ENCODE data around the gene HYOU1. TPM values are rescaled to one million over a fixed set of nuclear protein-coding genes. Genes with fewer than 3 reads are reported as not detected.
"Not testable (repeated sequence)": the region's sequence is repeated elsewhere in the genome, so short reads cannot be mapped to it uniquely, and the experiment has no call there.

Gene HYOU1, protein sequence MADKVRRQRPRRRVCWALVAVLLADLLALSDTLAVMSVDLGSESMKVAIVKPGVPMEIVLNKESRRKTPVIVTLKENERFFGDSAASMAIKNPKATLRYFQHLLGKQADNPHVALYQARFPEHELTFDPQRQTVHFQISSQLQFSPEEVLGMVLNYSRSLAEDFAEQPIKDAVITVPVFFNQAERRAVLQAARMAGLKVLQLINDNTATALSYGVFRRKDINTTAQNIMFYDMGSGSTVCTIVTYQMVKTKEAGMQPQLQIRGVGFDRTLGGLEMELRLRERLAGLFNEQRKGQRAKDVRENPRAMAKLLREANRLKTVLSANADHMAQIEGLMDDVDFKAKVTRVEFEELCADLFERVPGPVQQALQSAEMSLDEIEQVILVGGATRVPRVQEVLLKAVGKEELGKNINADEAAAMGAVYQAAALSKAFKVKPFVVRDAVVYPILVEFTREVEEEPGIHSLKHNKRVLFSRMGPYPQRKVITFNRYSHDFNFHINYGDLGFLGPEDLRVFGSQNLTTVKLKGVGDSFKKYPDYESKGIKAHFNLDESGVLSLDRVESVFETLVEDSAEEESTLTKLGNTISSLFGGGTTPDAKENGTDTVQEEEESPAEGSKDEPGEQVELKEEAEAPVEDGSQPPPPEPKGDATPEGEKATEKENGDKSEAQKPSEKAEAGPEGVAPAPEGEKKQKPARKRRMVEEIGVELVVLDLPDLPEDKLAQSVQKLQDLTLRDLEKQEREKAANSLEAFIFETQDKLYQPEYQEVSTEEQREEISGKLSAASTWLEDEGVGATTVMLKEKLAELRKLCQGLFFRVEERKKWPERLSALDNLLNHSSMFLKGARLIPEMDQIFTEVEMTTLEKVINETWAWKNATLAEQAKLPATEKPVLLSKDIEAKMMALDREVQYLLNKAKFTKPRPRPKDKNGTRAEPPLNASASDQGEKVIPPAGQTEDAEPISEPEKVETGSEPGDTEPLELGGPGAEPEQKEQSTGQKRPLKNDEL
- total RNA-seq: 100 to 1,000 TPM; 127 to 136 TPM

DNA sequence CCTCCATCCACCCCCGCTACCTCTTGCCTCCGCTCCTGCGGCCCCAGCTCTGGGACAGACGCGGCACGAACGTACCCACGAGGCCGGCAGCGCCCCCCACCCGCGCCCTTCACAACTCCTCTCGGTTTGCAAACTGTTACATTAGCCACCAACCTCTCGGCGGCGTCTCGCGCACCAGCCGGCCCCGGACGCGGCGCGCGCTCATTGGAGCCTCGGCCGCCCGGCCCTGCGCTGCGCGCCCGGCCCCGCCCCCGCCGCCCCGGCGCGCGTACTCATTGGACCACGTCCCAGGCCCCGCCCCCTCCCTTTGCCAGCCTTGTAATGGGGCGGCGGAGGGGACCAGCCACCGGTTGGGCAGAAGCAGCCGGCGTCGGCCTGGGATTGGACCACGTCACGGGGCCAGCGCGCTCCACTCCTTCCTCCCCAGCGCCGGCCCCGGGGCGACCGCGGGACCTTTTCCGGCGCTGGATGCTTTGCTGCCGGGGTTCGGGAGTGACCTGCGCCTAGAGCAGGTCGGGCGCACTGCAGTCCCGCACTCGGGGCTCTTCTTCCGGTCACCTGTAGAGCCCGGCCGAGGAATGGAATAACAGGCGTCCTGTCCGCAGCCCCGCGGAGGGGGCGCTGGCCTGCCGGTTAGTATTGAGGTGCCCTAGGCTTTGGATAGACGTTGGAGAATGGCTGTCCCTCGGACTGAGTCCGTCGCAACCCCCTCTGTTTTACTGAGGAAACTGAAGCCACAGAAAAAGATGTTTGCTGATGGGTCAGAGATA lies at the start of gene HYOU1:
Gene HYOU1, minus strand, starts transcription at position 206 of the 770 bp plus-strand sequence. CDS start 1,045 bp downstream, outside the sequence.
- POLR2A ChIA-PET: interaction anchor here (0.5 to 4.7 kb wide), 10 partner anchors 9 to 50 kb away, joined by 3 to 35 read pairs (median 6); partner anchors contain the start of genes C2CD2L, DPAGT1, HMBS and VPS11
- Mint-ChIP-seq H3K4me1 (ENCODE audit: low read depth) (peaks cover 38% of the 10 kb centered on the region), H3K27me3 (no peaks in the 10 kb centered on the region), H3K9me3 (no peaks in the 10 kb centered on the region), H3K27ac (peak within 1 kb of the TSS; percentile 94), H3K4me3 (peak within 1 kb of the TSS; percentile 96), H3K36me3 (peaks cover 33% of the 10 kb centered on the region)
- CTCF ChIA-PET: interaction anchor here (0.7 to 2.0 kb wide), 10 partner anchors 10 to 283 kb away, joined by 3 to 12 read pairs (median 4); partner anchors contain the start of genes CBL and VPS11
- peak; percentile 99 for DNase-seq
- intact Hi-C loops (cut with micrococcal nuclease): loop anchor here (1.0 to 2.0 kb wide), 5 partner anchors 10 to 140 kb away; partner anchors contain the start of genes C2CD2L, RPS25, TRAPPC4 and VPS11

DNA sequence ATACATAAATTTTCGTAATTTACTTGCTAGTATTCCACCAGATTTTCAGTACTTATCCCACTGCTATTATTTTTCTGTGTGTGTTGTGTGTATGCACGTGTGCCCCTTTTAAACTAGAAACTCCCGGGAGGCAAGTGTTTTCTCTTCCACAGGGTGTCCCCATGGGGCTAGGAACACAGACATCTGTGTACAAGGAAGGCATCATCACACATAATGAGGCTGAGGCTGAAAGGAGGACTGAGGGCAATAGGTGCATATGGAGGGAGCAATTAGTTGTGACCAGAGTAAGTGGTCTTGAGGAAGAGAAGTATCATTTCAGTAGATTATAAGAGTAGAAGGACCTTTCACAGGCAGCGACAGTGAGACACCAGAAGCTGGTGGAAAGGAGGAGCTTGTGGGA lies 46.8 kb upstream of the HYOU1 start:
- POLR2A ChIA-PET: no interaction called here
- intact Hi-C loops (cut with micrococcal nuclease): loop anchor here (5.0 kb wide), 1 partner anchor 64 kb away; the partner anchor contains the start of gene NLRX1
- CTCF ChIA-PET: interaction anchor here (1.4 kb wide), 1 partner anchor 12 kb away, joined by 3 read pairs; no protein-coding TSS in a partner anchor
- Mint-ChIP-seq H3K27me3 (no peaks in the 10 kb centered on the region), H3K4me3 (peak overlapping the region; percentile 17), H3K27ac (peak overlapping the region; percentile 47), H3K9me3 (no peaks in the 10 kb centered on the region), H3K4me1 (ENCODE audit: low read depth) (peaks cover 37% of the 10 kb centered on the region), H3K36me3 (peaks cover 5% of the 10 kb centered on the region)
- no peak for DNase-seq

DNA sequence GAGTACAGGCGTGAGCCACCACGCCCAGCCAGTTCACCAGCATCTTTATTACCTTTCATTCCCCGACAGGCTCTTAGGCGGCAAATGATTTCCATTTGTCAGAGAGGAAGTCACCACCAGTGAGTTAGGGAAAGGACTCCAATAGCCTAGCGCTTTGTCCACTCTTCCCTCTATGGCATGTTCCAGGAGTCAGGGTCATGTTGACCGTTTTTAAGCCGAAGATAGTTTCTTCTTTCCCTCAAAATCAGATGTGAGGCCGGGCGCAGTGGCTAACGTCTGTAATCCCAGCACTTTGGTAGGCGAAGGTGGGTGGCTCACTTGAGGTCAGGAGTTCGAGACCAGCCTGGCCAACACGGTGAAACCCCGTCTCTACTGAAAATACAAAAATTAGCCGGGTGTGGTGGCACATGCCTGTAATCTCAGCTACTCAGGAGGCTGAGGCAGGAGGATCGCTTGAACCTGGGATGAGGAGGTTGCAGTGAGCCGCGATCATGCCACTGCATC lies 46.2 kb upstream of the HYOU1 start:
- not testable (repeated sequence) for H3K27me3 Mint-ChIP-seq, DNase-seq, H3K9me3 Mint-ChIP-seq
- intact Hi-C loops (cut with micrococcal nuclease): loop anchor here (5.0 kb wide), 1 partner anchor 64 kb away; the partner anchor contains the start of gene NLRX1
- Mint-ChIP-seq H3K4me3 (peak overlapping the region; percentile 92), H3K4me1 (ENCODE audit: low read depth) (peaks cover 34% of the 10 kb centered on the region), H3K36me3 (peaks cover 11% of the 10 kb centered on the region), H3K27ac (peak overlapping the region; percentile 92)
- ChIA-PET CTCF (interaction anchor here (0.6 to 1.9 kb wide), 4 partner anchors 93 to 219 kb away, joined by 3 to 9 read pairs (median 5); partner anchors contain the start of gene CBL), POLR2A (interaction anchor here (0.8 to 1.5 kb wide), 6 partner anchors 9 to 191 kb away, joined by 3 to 7 read pairs (median 5); partner anchors contain the start of genes HINFP, HYOU1 and NLRX1)

DNA sequence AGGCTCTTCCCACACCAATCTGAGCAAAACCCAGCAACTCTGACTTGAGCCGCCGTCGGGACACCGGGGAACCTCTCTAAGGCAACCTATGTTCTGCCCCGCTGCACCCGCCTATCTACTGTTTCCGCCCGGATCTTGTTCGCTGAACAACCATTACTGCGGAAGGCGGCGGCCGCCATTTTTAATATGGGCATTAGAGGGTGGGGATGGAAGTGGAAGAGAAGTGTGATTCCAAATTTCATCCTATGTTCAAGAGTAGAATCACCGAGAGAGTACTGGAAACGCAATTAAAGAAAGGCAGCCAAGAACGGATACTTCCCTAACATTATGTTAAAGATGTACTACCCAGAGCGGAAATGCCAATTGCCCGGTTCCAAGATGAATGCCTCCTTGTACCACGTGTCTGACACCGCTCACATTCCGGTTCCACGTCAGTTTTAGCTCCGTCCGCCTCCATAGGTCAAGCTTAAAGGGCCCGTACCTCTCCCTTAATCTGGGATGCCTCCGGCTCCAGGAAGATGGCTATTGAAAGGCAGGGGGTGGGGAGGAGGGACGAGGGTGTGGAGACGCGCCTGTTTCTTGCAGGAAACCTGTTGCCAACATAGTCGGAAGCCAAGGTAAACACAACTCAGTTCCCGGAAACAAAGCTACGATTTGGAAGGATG lies 44.9 kb upstream of the HYOU1 start, which contains the start of gene DPAGT1:
Gene DPAGT1, minus strand, starts transcription at position 95 of the 665 bp plus-strand sequence. CDS start 198 bp downstream, outside the sequence.
- peaks cover 19% of the 10 kb centered on the region for H3K36me3 Mint-ChIP-seq
- peak within 1 kb of the TSS; percentile 92 for H3K4me3 Mint-ChIP-seq
- DNase-seq: peak; percentile 92
- peaks cover 33% of the 10 kb centered on the region for H3K4me1 Mint-ChIP-seq (ENCODE audit: low read depth)
- POLR2A ChIA-PET: interaction anchor here (0.6 to 1.7 kb wide), 15 partner anchors 8 to 318 kb away, joined by 3 to 8 read pairs (median 4); partner anchors contain the start of genes CENATAC, DDX6, HINFP and HMBS
- CTCF ChIA-PET: interaction anchor here (0.6 to 1.9 kb wide), 9 partner anchors 16 to 236 kb away, joined by 3 to 9 read pairs (median 4); partner anchors contain the start of genes CBL, NLRX1 and VPS11
- intact Hi-C loops (cut with micrococcal nuclease): loop anchor here (1.0 to 5.0 kb wide), 3 partner anchors 19 to 71 kb away; partner anchors contain the start of genes HINFP, NLRX1 and SLC37A4
- H3K27ac Mint-ChIP-seq: peak within 1 kb of the TSS; percentile 92
- no peaks in the 10 kb centered on the region for H3K9me3 Mint-ChIP-seq
- no peaks in the 10 kb centered on the region for H3K27me3 Mint-ChIP-seq

DNA sequence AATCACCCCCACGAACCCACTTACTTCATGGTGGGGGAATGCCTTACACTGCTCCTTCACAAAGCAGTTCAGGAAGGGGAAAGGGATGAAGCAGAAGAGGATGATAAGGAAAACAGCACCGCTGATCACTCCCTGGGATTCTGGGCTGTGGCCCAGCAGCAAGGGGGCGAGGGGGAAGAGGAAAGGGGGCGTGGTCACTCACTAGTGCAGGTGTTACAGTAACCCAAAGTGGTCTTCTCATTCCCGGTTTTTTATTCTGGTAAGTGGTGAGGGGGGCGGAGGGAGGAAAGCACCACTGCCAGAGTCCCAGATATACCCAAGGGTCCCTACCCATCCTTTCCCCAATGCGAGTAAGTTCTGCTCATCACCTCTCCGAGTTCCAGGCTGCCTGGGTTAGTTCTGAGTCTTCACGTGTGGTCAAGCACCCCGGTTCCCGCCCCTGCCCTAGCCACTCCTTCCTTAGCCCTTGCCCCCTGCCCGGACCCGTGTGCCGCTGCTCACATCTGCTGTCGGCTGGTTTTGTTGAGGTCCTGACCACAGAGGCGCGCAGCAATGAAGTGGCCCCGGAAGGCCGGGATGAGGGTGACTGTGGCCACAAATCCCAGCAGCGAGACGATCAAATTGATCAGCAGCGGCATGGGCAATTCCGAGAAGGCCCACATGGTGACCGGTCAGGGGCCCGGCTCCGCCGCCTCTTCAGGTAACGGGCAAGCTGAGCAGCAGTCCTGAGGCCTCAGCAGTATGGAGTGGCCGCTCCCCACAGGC lies 44.2 kb upstream of the HYOU1 start:
- no peaks in the 10 kb centered on the region for H3K27me3 Mint-ChIP-seq
- H3K4me3 Mint-ChIP-seq: peak overlapping the region; percentile 92
- H3K4me1 Mint-ChIP-seq (ENCODE audit: low read depth): peaks cover 27% of the 10 kb centered on the region
- CTCF ChIA-PET: interaction anchor here (0.6 to 1.9 kb wide), 5 partner anchors 21 to 237 kb away, joined by 3 to 6 read pairs (median 3); partner anchors contain the start of gene NLRX1
- H3K9me3 Mint-ChIP-seq: no peaks in the 10 kb centered on the region
- POLR2A ChIA-PET: interaction anchor here (1.1 to 1.7 kb wide), 10 partner anchors 10 to 310 kb away, joined by 3 to 8 read pairs (median 6); partner anchors contain the start of genes CENATAC, DDX6, HINFP and HMBS
- DNase-seq: peak; percentile 62
- peak overlapping the region; percentile 92 for H3K27ac Mint-ChIP-seq
- H3K36me3 Mint-ChIP-seq: peaks cover 22% of the 10 kb centered on the region
- intact Hi-C loops (cut with micrococcal nuclease): loop anchor here (1.0 to 5.0 kb wide), 3 partner anchors 20 to 70 kb away; partner anchors contain the start of genes HINFP, NLRX1 and SLC37A4

DNA sequence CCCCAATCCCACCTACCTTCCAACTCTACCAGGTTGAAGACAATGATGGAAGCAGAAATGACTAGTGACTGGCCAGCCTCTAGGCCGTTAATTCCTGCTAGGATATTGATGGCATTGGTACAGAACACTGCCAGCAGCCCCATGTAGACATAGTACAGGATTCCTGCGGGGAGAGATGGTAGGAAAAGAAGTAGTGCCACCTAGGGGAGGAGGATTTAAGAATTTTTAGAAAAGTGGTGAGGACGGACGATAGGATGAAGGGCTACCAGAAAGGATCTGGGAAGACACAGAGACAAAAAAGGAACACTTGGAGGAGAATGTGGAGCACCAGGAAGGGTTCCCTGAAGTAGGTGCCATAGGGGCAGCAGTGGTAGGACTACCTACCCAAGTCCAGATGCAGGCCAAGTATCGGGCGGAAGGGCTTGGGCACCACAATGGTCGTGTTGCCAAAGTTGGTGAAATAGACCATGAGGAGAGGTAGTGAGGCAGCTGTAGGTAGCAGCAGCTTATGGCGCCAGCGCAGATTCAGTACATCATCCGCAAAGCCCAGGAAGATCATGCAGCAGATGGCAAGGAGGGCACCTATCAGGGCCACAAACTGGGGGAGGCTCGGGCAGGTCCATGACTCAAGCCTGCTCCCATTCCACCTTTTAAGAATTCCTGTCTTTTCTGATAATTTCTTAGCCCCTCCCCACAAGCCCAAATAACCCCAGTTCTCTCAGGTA lies 43.4 kb upstream of the HYOU1 start:
- peaks cover 29% of the 10 kb centered on the region for H3K4me1 Mint-ChIP-seq (ENCODE audit: low read depth)
- no peaks in the 10 kb centered on the region for H3K9me3 Mint-ChIP-seq
- ChIA-PET POLR2A (no interaction called here), CTCF (interaction anchor here (0.6 to 1.2 kb wide), 6 partner anchors 9 to 66 kb away, joined by 3 to 6 read pairs (median 3); partner anchors contain the start of genes HMBS and VPS11)
- peak overlapping the region; percentile 92 for H3K27ac Mint-ChIP-seq
- peak overlapping the region; percentile 92 for H3K4me3 Mint-ChIP-seq
- intact Hi-C loops (cut with micrococcal nuclease): loop anchor here (2.0 to 5.0 kb wide), 2 partner anchors 67 to 70 kb away; partner anchors contain the start of genes NLRX1 and SLC37A4
- H3K36me3 Mint-ChIP-seq: peaks cover 23% of the 10 kb centered on the region
- DNase-seq: no peak
- peaks cover 2% of the 10 kb centered on the region for H3K27me3 Mint-ChIP-seq

DNA sequence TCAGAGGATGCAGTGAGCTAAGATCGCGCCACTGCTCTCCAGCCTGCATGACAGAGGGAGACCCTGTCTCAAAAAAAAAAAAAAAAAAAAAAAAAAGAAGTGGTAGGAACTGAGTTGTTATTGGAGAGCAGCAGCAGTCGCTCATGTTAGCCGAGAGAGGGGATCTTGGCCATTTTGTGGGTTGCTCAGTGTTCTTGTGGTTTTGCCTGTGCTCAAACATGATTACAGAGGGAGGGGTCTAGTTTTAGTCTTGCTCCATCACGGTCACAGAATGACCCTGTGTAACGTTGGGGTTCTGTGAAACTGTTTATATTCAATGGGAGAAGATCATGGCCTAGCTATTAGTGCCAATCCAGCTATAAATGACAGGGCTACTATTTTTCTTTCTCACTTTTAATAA lies 42.7 kb upstream of the HYOU1 start:
- Mint-ChIP-seq H3K4me3 (peak overlapping the region; percentile 92), H3K27ac (no peak overlapping the region), H3K9me3 (no peaks in the 10 kb centered on the region), H3K27me3 (peaks cover 3% of the 10 kb centered on the region), H3K36me3 (peaks cover 30% of the 10 kb centered on the region), H3K4me1 (ENCODE audit: low read depth) (peaks cover 29% of the 10 kb centered on the region)
- intact Hi-C loops (cut with micrococcal nuclease): loop anchor here (2.0 to 5.0 kb wide), 2 partner anchors 68 to 69 kb away; partner anchors contain the start of genes NLRX1 and SLC37A4
- no peak for DNase-seq
- ChIA-PET CTCF (interaction anchor here (0.6 to 1.2 kb wide), 6 partner anchors 9 to 66 kb away, joined by 3 to 6 read pairs (median 3); partner anchors contain the start of genes HMBS and VPS11), POLR2A (no interaction called here)

DNA sequence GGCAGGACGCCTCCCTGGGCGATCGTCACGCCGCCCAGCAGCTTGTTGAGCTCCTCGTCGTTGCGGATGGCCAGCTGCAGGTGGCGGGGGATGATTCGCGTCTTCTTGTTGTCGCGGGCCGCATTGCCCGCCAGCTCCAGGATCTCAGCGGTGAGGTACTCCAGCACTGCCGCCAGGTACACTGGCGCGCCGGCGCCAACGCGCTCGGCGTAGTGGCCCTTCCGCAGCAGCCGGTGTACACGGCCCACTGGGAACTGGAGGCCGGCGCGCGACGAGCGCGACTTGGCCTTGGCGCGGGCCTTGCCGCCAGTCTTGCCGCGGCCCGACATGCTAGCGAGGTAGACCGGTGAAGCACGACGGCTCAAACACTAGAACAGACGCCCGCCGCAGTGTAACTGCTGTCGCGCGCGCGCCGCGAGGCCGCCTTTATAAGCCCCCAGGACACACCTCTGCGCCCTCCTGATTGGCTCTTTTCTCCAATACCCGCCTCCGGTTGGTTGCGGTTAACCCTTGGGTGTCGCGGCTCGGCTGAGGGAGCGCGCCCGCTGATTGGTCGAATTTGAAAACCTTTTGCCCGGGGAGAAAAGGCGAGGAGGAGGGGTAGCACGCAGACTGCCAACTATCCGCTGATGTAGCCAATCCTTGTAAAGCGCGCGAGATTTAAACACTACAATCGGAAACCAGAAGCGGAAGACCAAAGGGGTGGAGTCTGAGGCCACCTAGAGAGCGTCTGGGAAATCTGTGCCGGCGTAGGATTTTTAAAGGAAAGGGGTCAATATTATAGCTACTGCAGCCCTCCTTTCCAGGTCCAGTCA lies 38.3 kb upstream of the HYOU1 start:
- Mint-ChIP-seq H3K27ac (peak overlapping the region; percentile 94), H3K27me3 (peaks cover 3% of the 10 kb centered on the region), H3K4me1 (ENCODE audit: low read depth) (peaks cover 39% of the 10 kb centered on the region), H3K9me3 (no peaks in the 10 kb centered on the region), H3K36me3 (peaks cover 58% of the 10 kb centered on the region), H3K4me3 (peak overlapping the region; percentile 95)
- intact Hi-C loops (cut with micrococcal nuclease): loop anchor here (1.0 to 2.0 kb wide), 7 partner anchors 10 to 102 kb away; partner anchors contain the start of genes C2CD2L, HINFP, HYOU1 and RPS25
- DNase-seq: peak; percentile 100
- ChIA-PET CTCF (interaction anchor here (0.7 to 2.0 kb wide), 8 partner anchors 9 to 228 kb away, joined by 3 to 8 read pairs (median 6); partner anchors contain the start of genes C2CD2L and VPS11), POLR2A (interaction anchor here (0.6 to 3.3 kb wide), 18 partner anchors 10 to 228 kb away, joined by 3 to 56 read pairs (median 6); partner anchors contain the start of genes C2CD2L, HINFP, HMBS and HYOU1)
